H1 (cell line): Measurements from ENCODE around the gene IFIT2. TPM values are rescaled to one million over a fixed set of nuclear protein-coding genes. Genes with fewer than 3 reads are reported as not detected.
A peak's percentile ranks its signal among the peaks of the same experiment; 100 is the strongest.

Experiments
- CTCF ChIA-PET: fragments of 300-600 bp; sonication (Branson Sonifier 250); formaldehyde crosslinking; loops from one replicate; lab custom pipeline; 2021; ENCODE audit not compliant: partially characterized antibody; lab: Charles Lee
- POLR2A ChIA-PET: fragments of 300-600 bp; sonication (Branson Sonifier 250); formaldehyde crosslinking; loops from one replicate; lab custom pipeline; 2021; ENCODE audit warnings: inconsistent platforms; ENCODE audit not compliant: partially characterized antibody; lab: Charles Lee
- DNase-seq, 2 experiments: peaks; one replicate each; pipeline versions ENCODE4 v3.0.0 to v3.0.0-alpha.2; 2010 to 2022; ENCODE audit warnings: low spot score in 2 of 2, low read depth in 1 of 2, mixed read lengths in 1 of 2
- FAIRE-seq: peaks from 2 replicates; lab custom pipeline; 2011; peaks lifted over from hg19 to GRCh38; lab: Jason Lieb, UNC
- H2AFZ ChIP-seq: 2 replicates; pipeline ENCODE4 v1.8.1; 2012; ENCODE audit warnings: low read length, inconsistent platforms
- H2AK5ac ChIP-seq: 2 replicates; pipeline ENCODE4 v1.6.1; 2013; ENCODE audit warnings: low read depth, low read length
- H2BK120ac ChIP-seq: replicated peaks from 2 replicates; pipeline ENCODE3; 2013; ENCODE audit warnings: low read depth, low read length, inconsistent platforms
- H2BK12ac ChIP-seq: 2 replicates; pipeline ENCODE4 v1.6.1; 2013; ENCODE audit warnings: low read depth, low read length
- H2BK15ac ChIP-seq: 2 replicates; pipeline ENCODE4 v1.6.1; 2013; ENCODE audit warnings: low read length
- H2BK20ac ChIP-seq: 2 replicates; pipeline ENCODE4 v1.6.1; 2013; ENCODE audit warnings: low read length
- H2BK5ac ChIP-seq: 2 replicates; pipeline ENCODE4 v1.6.1; 2013; ENCODE audit warnings: low read depth, low read length
- H3K14ac ChIP-seq: 2 replicates; pipeline ENCODE4 v1.6.1; 2013; ENCODE audit warnings: inconsistent platforms; ENCODE audit not compliant: insufficient read length
- H3K18ac ChIP-seq: 2 replicates; pipeline ENCODE4 v1.6.1; 2013; ENCODE audit warnings: low read length; ENCODE audit errors: extremely low read depth
- H3K23ac ChIP-seq: 2 replicates; pipeline ENCODE4 v1.6.1; 2013; ENCODE audit warnings: inconsistent platforms; ENCODE audit not compliant: insufficient read length
- H3K23me2 ChIP-seq: 2 replicates; pipeline ENCODE4 v1.6.1; 2013; ENCODE audit warnings: low read depth, low read length
- H3K27ac ChIP-seq: 2 replicates; pipeline ENCODE4 v1.6.1; 2011; ENCODE audit warnings: low read depth, low read length, inconsistent platforms
- H3K27me3 ChIP-seq, 4 experiments: replicated peaks in 1 of 4; 1 replicate in 1 of 4; 2 replicates in 3 of 4; pipeline versions ENCODE4 v1.6.1 to v1.8.1; 2011 to 2013; ENCODE audit warnings: low read length in 3 of 4, mild to moderate bottlenecking in 3 of 4, inconsistent platforms in 2 of 4, mixed read lengths in 2 of 4, moderate library complexity in 1 of 4; ENCODE audit not compliant: control insufficient read depth in 3 of 4, insufficient read depth in 3 of 4; ENCODE audit errors: extremely low read depth in 1 of 4
- H3K36me3 ChIP-seq, 4 experiments: 2 replicates each; pipeline versions ENCODE4 v1.6.1 to v1.8.1; 2011 to 2013; ENCODE audit warnings: mild to moderate bottlenecking in 4 of 4, low read length in 3 of 4, moderate library complexity in 2 of 4, control low read depth in 1 of 4, inconsistent platforms in 1 of 4; ENCODE audit not compliant: insufficient read depth in 4 of 4, control insufficient read depth in 2 of 4
- H3K4ac ChIP-seq: replicated peaks from 2 replicates; pipeline ENCODE3; 2013; ENCODE audit warnings: low read length, low read depth, mixed read lengths, inconsistent platforms; ENCODE audit not compliant: insufficient read length
- H3K4me1 ChIP-seq, 4 experiments: replicated peaks in 1 of 4; 1 replicate in 1 of 4; 2 replicates in 3 of 4; pipeline versions ENCODE4 v1.6.1 to v1.8.1; 2011 to 2013; ENCODE audit warnings: low read length in 3 of 4, inconsistent platforms in 2 of 4, mixed read lengths in 1 of 4; ENCODE audit not compliant: insufficient read depth in 4 of 4, control insufficient read depth in 3 of 4
- H3K4me2 ChIP-seq, 2 experiments: 2 replicates each; pipeline versions ENCODE4 v1.6.1 to v1.8.1; 2011 to 2013; ENCODE audit warnings: low read depth in 2 of 2, low read length in 2 of 2, control low read depth in 1 of 2, inconsistent platforms in 1 of 2, mild to moderate bottlenecking in 1 of 2; ENCODE audit not compliant: insufficient read depth in 1 of 2
- H3K4me3 ChIP-seq, 4 experiments: fragments of 200-600, 300-600 bp in 1 of 4; sonication (generic), shearing (Covaris generic), sonication (Bioruptor Twin) in 1 of 4; 2 replicates each; pipeline versions ENCODE4 v1.5.1 to v1.8.1; 2011 to 2016; ENCODE audit warnings: low read length in 4 of 4, low read depth in 3 of 4, control low read depth in 2 of 4, inconsistent platforms in 2 of 4, mild to moderate bottlenecking in 2 of 4, mixed read lengths in 1 of 4, moderate library complexity in 1 of 4; ENCODE audit not compliant: insufficient read depth in 2 of 4; ENCODE audit errors: extremely low read depth in 1 of 4
- H3K56ac ChIP-seq: replicated peaks from 2 replicates; pipeline ENCODE3; 2013; ENCODE audit warnings: low read depth, mild to moderate bottlenecking, mixed read lengths, low read length, inconsistent platforms; ENCODE audit not compliant: insufficient read length
- H3K79me1 ChIP-seq: 2 replicates; pipeline ENCODE4 v1.6.1; 2013; ENCODE audit warnings: low read depth, low read length, control low read depth
- H3K79me2 ChIP-seq, 2 experiments: 2 replicates each; pipeline versions ENCODE4 v1.6.1 to v1.8.1; 2012 to 2013; ENCODE audit warnings: low read length in 2 of 2, mild to moderate bottlenecking in 2 of 2, inconsistent platforms in 1 of 2; ENCODE audit not compliant: insufficient read depth in 2 of 2, control insufficient read depth in 1 of 2
- H3K9ac ChIP-seq, 4 experiments: replicated peaks in 1 of 4; 1 replicate in 1 of 4; 2 replicates in 3 of 4; pipeline versions ENCODE4 v1.6.1 to v1.8.1; 2011 to 2013; ENCODE audit warnings: low read depth in 3 of 4, low read length in 3 of 4, control low read depth in 2 of 4, mild to moderate bottlenecking in 2 of 4, moderate library complexity in 2 of 4, inconsistent platforms in 1 of 4; ENCODE audit errors: extremely low read depth in 1 of 4
- H3K9me3 ChIP-seq, 2 experiments: 2 replicates each; pipeline versions ENCODE4 v1.6.1 to v1.8.1; 2012 to 2013; ENCODE audit warnings: mild to moderate bottlenecking in 2 of 2, moderate library complexity in 2 of 2, control low read depth in 1 of 2, inconsistent platforms in 1 of 2, low read depth in 1 of 2, low read length in 1 of 2, mixed read lengths in 1 of 2; ENCODE audit not compliant: insufficient read depth in 2 of 2
- H4K20me1 ChIP-seq, 2 experiments: replicated peaks in 1 of 2; 2 replicates each; pipeline versions ENCODE3 to v1.8.1; 2011 to 2013; ENCODE audit warnings: inconsistent platforms in 2 of 2, low read length in 2 of 2, mild to moderate bottlenecking in 1 of 2; ENCODE audit not compliant: insufficient read depth in 2 of 2, control insufficient read depth in 1 of 2
- H4K5ac ChIP-seq: 2 replicates; pipeline ENCODE4 v1.6.1; 2013; ENCODE audit warnings: low read length, low read depth, mixed read lengths, inconsistent platforms; ENCODE audit not compliant: insufficient read length
- H4K8ac ChIP-seq: 2 replicates; pipeline ENCODE4 v1.8.0; 2013; ENCODE audit warnings: mild to moderate bottlenecking, moderate library complexity, low read length, inconsistent platforms; ENCODE audit not compliant: insufficient read depth; ENCODE audit errors: extremely low read depth
- H4K91ac ChIP-seq: replicated peaks from 2 replicates; pipeline ENCODE3; 2013; ENCODE audit warnings: low read length, mixed read lengths, inconsistent platforms; ENCODE audit not compliant: insufficient read length
- CTBP2 ChIP-seq: IDR thresholded peaks from 2 replicates; pipeline ENCODE4 v1.7.0; 2011; ENCODE audit warnings: borderline replicate concordance, mild to moderate bottlenecking, moderate library complexity, mixed read lengths, low read length; ENCODE audit not compliant: insufficient read depth, insufficient read length
- EGR1 ChIP-seq: IDR thresholded peaks from 2 replicates; pipeline ENCODE4 v1.6.1; 2011; ENCODE audit warnings: low read depth, low read length, borderline replicate concordance
- POU5F1 ChIP-seq: IDR thresholded peaks from 2 replicates; pipeline ENCODE4 v1.6.1; 2011; ENCODE audit warnings: low read depth, mild to moderate bottlenecking, low read length, moderate library complexity
- RAD21 ChIP-seq, 2 experiments: IDR thresholded peaks in 1 of 2; conservative IDR thresholded peaks in 1 of 2; 2 replicates each; pipeline ENCODE4 v1.6.1; 2011; ENCODE audit warnings: low read depth in 2 of 2, low read length in 2 of 2, improper control_type of control experiment in 1 of 2, inconsistent platforms in 1 of 2, mild to moderate bottlenecking in 1 of 2, moderate library complexity in 1 of 2
- SAP30 ChIP-seq: fragments of 300-600 bp; sonication (generic); IDR thresholded peaks from 2 replicates; pipeline ENCODE4 v1.7.1; 2012; ENCODE audit warnings: low read length, moderate library complexity, mild to moderate bottlenecking, inconsistent platforms; ENCODE audit not compliant: insufficient read depth, insufficient replicate concordance
- USF2 ChIP-seq: IDR thresholded peaks from 2 replicates; pipeline ENCODE4 v1.6.1; 2011; ENCODE audit warnings: low read length, improper control_type of control experiment
- WGBS, 2 experiments: shearing (Covaris generic) in 1 of 2; methylation state at CpG; one replicate each; pipeline versions ENCODE4 v1.1.6 to v1.1.7; 2013 to 2015; ENCODE audit warnings: low lambda C conversion rate in 2 of 2, mixed read lengths in 2 of 2, inconsistent platforms in 1 of 2, low coverage in 1 of 2, missing lambda C conversion rate in 1 of 2; ENCODE audit not compliant: insufficient replicate concordance in 2 of 2, insufficient coverage in 1 of 2, insufficient read length in 1 of 2; ENCODE audit errors: extremely low coverage in 1 of 2, missing lambda C conversion rate in 1 of 2; 5-methylcytosine and 5-hydroxymethylcytosine counted together
- long read RNA-seq, 2 experiments: library from RNA in 1 of 2; library from capped mRNA in 1 of 2; stranded (forward); transcript quantifications; one replicate each; pipeline ENCODE4 v2.0.0, GENCODE V29; 2021; ENCODE audit warnings: inconsistent platforms in 1 of 2
- polyA minus RNA-seq, 3 experiments: library from RNA; depleted of rRNA, polyadenylated mRNA; stranded (reverse); fragments of >200 nt; gene quantifications; 1 replicate in 2 of 3; 2 replicates in 1 of 3; pipeline ENCODE4 v1.2.3, GENCODE V29; 2011
- polyA plus RNA-seq, 7 experiments: library from polyadenylated mRNA; depleted of rRNA in 3 of 7; stranded (reverse) in 5 of 7; unstranded in 2 of 7; fragments of >200 nt in 5 of 7; fragments of 200-250 nt in 2 of 7; gene quantifications; 1 replicate in 5 of 7; 2 replicates in 1 of 7; 4 replicates in 1 of 7; pipeline versions ENCODE4 v1.2.1 to v1.2.3, GENCODE V29; 2011 to 2013; ENCODE audit warnings: missing spikeins in 2 of 7, mixed read lengths in 2 of 7
- total RNA-seq: library from RNA; stranded (reverse); fragmentation: NEBNext Ultra II Directional; extraction: Animal tissue kit (Norgen Biotek cat#: 25700); gene quantifications from 2 replicates; pipeline ENCODE4 v1.2.1, GENCODE V29; 2021

IFIT2 gene
- total RNA-seq (0.35 and 0.40 TPM in 2 replicates), polyA plus RNA-seq (2011; rRNA removed) (0.03 TPM in 1 of 2 replicates, not detected in the other), polyA minus RNA-seq (2011; rRNA and poly(A)+ RNA removed) (not detected in 2 replicates)
- 0.04 TPM for polyA plus RNA-seq (2011; cell fraction: cytosol; rRNA removed)
- 0.03 TPM for polyA plus RNA-seq (2011; cell fraction: nucleus; rRNA removed)
- polyA plus RNA-seq (2012, experiment 1 of 2) = 0.08 to 0.22 TPM (median 0.11 TPM) in 4 replicates
- not detected for polyA plus RNA-seq (2012, experiment 2 of 2)
- 0.14 TPM for polyA plus RNA-seq (2013, experiment 1 of 2)
- polyA plus RNA-seq (2013, experiment 2 of 2) = 0.11 TPM
- not detected for polyA minus RNA-seq (2011; cell fraction: cytosol; rRNA and poly(A)+ RNA removed)
- not detected for polyA minus RNA-seq (2011; cell fraction: nucleus; rRNA and poly(A)+ RNA removed)
- long read RNA-seq, experiment 1 = 0 reads
- long read RNA-seq, experiment 2 = 0 reads

DNA sequence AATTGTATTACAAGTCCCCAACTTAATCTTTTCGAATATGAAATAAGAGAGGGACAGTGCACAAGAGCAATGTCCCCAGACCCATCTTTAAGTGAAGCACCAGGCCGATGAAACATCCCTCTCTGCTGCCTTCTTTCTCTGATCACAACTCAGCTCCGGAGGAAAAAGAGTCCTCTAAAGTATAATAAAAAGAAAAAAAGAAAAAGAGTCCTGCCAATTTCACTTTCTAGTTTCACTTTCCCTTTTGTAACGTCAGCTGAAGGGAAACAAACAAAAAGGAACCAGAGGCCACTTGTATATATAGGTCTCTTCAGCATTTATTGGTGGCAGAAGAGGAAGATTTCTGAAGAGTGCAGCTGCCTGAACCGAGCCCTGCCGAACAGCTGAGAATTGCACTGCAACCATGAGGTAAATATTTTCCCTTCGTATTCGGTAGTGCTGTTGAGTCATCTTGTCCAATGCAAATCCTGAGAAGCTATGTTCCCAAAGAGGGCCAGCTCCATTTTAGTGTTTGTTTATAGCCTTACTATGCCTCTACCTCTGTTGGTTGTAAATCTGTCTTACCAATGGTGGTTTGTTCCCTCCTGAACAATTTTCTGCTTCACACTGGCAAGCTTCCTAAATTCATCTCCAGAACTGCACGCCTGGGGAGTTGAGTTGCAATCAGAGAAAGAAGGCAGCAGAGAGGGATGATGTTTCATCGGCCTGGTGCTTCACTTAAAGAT lies at the start of gene IFIT2:
Gene IFIT2 (plus strand): TSS at position 326 of the 725 bp plus-strand sequence. CDS start 78 bp downstream, at position 404.
- Histone ChIP-seq H3K9ac (no peak within 1 kb of the TSS), H2BK15ac (no peak within 1 kb of the TSS), H3K14ac (no peak within 1 kb of the TSS), H3K4me1 (peaks cover 0 to 3% (median 1%) of the 10 kb centered on the region in 4 experiments; a peak in 2 of 7 replicates), H2BK5ac (no peak within 1 kb of the TSS), H3K36me3 (no peaks in the 10 kb centered on the region), H3K23me2 (no peaks in the 10 kb centered on the region), H3K27me3 (no peaks in the 10 kb centered on the region), H3K27ac (no peak within 1 kb of the TSS), H2AFZ (peak within 1 kb of the TSS; percentile 36), H4K20me1 (no peaks in the 10 kb centered on the region), H3K18ac (no peak within 1 kb of the TSS; the same call in 1 of the 2 replicates), H3K4me3 (no peak within 1 kb of the TSS), H4K8ac (no peak within 1 kb of the TSS), H2AK5ac (no peak within 1 kb of the TSS), H3K79me1 (no peaks in the 10 kb centered on the region), H4K91ac (no peak within 1 kb of the TSS), H4K5ac (peak within 1 kb of the TSS; percentile 30), H2BK12ac (no peak within 1 kb of the TSS), H3K4me2 (no peak within 1 kb of the TSS), H3K79me2 (no peaks in the 10 kb centered on the region), H3K9me3 (no peaks in the 10 kb centered on the region), H2BK20ac (no peak within 1 kb of the TSS), H3K4ac (no peak within 1 kb of the TSS), H2BK120ac (no peak within 1 kb of the TSS), H3K56ac (no peak within 1 kb of the TSS), H3K23ac (peak within 1 kb of the TSS; percentile 66)
- 89% methylated on average over 10 of the region's 10 CpGs; no CpG with 5 or more reads in 1 of the 2 experiments for WGBS, 2 experiments
- CTCF ChIA-PET = interaction anchor here (0.7 to 9.9 kb wide), 7 partner anchors 21 to 117 kb away, joined by 3 to 60 read pairs (median 4); no protein-coding TSS in a partner anchor
- TF ChIP-seq USF2 (no peak), EGR1 (no peak), SAP30 (no peak), RAD21 (IDR thresholded peaks at IDR 0.05 in 1 of 2, conservative IDR thresholded peaks at IDR 0.05 in 1 of 2; ENCODE audit: low read depth in 2 of 2, low read length in 2 of 2) (no peak), POU5F1 (no peak), CTBP2 (no peak)
- FAIRE-seq (no peak), DNase-seq (no peak)
- POLR2A ChIA-PET = interaction anchor here (1.0 kb wide), 1 partner anchor 112 kb away, joined by 3 read pairs; the partner anchor contains the start of gene IFIT5
